Memory B cell (primary cell): ENCODE measurements around the gene STK39.
A peak's percentile ranks its signal among the peaks of the same experiment; 100 is the strongest.

Experiments
- ATAC-seq: fragments of 150-1000 bp; cut with Tn5 transposase; 2 replicates; pipeline ENCODE4 v1.10.0; 2021; ENCODE audit warnings: low read depth, mild to moderate bottlenecking, moderate library complexity
- DNase-seq, 2 donors: peaks; one replicate each; pipeline ENCODE4 v3.0.0; 2022; ENCODE audit warnings: low spot score in 2 of 2
- H3K27ac Mint-ChIP-seq: one replicate; pipeline ENCODE4 v1.8.0; 2022; ENCODE audit warnings: mild to moderate bottlenecking, moderate library complexity, mixed read lengths
- H3K27me3 Mint-ChIP-seq: one replicate; pipeline ENCODE4 v1.8.0; 2022; ENCODE audit warnings: mixed read lengths
- H3K36me3 Mint-ChIP-seq: one replicate; pipeline ENCODE4 v1.8.0; 2022; ENCODE audit warnings: mild to moderate bottlenecking, mixed read lengths
- H3K4me1 Mint-ChIP-seq: one replicate; pipeline ENCODE4 v1.8.0; 2022; ENCODE audit warnings: mixed read lengths
- H3K4me3 Mint-ChIP-seq: one replicate; pipeline ENCODE4 v1.8.0; 2022; ENCODE audit warnings: mild to moderate bottlenecking, moderate library complexity, mixed read lengths
- H3K9me3 Mint-ChIP-seq: one replicate; pipeline ENCODE4 v1.8.0; 2022; ENCODE audit warnings: mixed read lengths

Gene STK39

GRCh38 chr2:168233726-168234406 lies 13.5 kb downstream of the STK39 start:
- no peaks in the 10 kb centered on the region for H3K9me3 Mint-ChIP-seq
- ATAC-seq (no peak), DNase-seq (no peak)
- peaks cover 14% of the 10 kb centered on the region for H3K36me3 Mint-ChIP-seq
- no peak overlapping the region for H3K4me3 Mint-ChIP-seq
- H3K27me3 Mint-ChIP-seq = no peaks in the 10 kb centered on the region
- H3K27ac Mint-ChIP-seq = no peak overlapping the region
- peaks cover 3% of the 10 kb centered on the region for H3K4me1 Mint-ChIP-seq

GRCh38 chr2:168233166-168233565 lies 14.2 kb downstream of the STK39 start:
- H3K27ac Mint-ChIP-seq = no peak overlapping the region
- H3K36me3 Mint-ChIP-seq = peaks cover 14% of the 10 kb centered on the region
- DNase-seq (no peak), ATAC-seq (no peak)
- H3K4me1 Mint-ChIP-seq = peaks cover 3% of the 10 kb centered on the region
- H3K27me3 Mint-ChIP-seq = no peaks in the 10 kb centered on the region
- H3K4me3 Mint-ChIP-seq = no peak overlapping the region
- H3K9me3 Mint-ChIP-seq = no peaks in the 10 kb centered on the region

DNA sequence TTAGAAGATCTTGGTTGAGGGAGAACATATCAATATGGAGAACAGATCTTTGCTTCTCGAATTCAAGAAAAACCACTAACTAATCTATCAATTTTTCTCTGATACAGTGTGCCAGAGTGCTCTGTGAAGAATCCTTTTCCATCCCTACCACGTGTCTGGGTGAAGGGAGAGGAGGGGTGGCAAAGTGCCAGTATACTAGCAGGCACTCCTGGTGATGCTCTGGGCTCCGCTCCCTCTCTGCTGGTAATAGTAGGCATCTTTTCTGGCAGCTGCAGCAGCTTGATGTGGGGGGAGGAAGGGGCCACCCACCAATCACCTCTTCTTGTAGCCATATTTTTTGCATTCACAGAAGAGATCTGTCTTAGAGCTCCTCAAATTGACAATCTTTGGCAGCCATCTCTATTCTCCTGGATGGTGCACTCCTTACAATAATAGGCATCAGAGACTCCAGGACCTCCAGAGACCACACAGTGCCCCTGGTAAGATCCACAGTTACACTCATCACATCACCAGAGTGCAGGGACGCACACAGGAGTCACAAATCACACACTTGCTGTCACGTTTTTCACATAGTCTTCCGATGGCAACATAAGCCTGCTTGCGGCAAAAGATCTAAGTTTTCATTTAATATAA lies 15.7 kb downstream of the STK39 start:
- no peaks in the 10 kb centered on the region for H3K27me3 Mint-ChIP-seq
- peaks cover 13% of the 10 kb centered on the region for H3K36me3 Mint-ChIP-seq
- H3K4me3 Mint-ChIP-seq = no peak overlapping the region
- H3K9me3 Mint-ChIP-seq = no peaks in the 10 kb centered on the region
- H3K4me1 Mint-ChIP-seq = peaks cover 3% of the 10 kb centered on the region
- no peak for ATAC-seq
- DNase-seq = no peak
- no peak overlapping the region for H3K27ac Mint-ChIP-seq

GRCh38 chr2:168230389-168230788 lies 17.0 kb downstream of the STK39 start:
- no peak overlapping the region for H3K27ac Mint-ChIP-seq

GRCh38 chr2:168224346-168224745 lies 23.0 kb downstream of the STK39 start:
- peaks cover 2% of the 10 kb centered on the region for H3K36me3 Mint-ChIP-seq
- H3K27me3 Mint-ChIP-seq = no peaks in the 10 kb centered on the region
- peaks cover 6% of the 10 kb centered on the region for H3K4me1 Mint-ChIP-seq
- no peaks in the 10 kb centered on the region for H3K9me3 Mint-ChIP-seq
- no peak overlapping the region for H3K4me3 Mint-ChIP-seq
- DNase-seq (no peak), ATAC-seq (no peak)
- no peak overlapping the region for H3K27ac Mint-ChIP-seq

More at GRCh38 chr2:168230389-168230788, 17.0 kb downstream of the STK39 start:
- Mint-ChIP-seq H3K4me1 (peaks cover 6% of the 10 kb centered on the region), H3K36me3 (peaks cover 13% of the 10 kb centered on the region), H3K4me3 (no peak overlapping the region), H3K9me3 (no peaks in the 10 kb centered on the region), H3K27me3 (no peaks in the 10 kb centered on the region)
- DNase-seq (no peak), ATAC-seq (no peak)

- Mint-ChIP-seq H3K27ac (no peak overlapping the region), H3K4me3 (no peak overlapping the region), H3K27me3 (no peaks in the 10 kb centered on the region), H3K4me1 (peaks cover 6% of the 10 kb centered on the region), H3K36me3 (peaks cover 2% of the 10 kb centered on the region), H3K9me3 (no peaks in the 10 kb centered on the region)
- ATAC-seq (no peak), DNase-seq (no peak)
Observed at GRCh38 chr2:168222088-168222487, 25.3 kb downstream of the STK39 start.

DNA sequence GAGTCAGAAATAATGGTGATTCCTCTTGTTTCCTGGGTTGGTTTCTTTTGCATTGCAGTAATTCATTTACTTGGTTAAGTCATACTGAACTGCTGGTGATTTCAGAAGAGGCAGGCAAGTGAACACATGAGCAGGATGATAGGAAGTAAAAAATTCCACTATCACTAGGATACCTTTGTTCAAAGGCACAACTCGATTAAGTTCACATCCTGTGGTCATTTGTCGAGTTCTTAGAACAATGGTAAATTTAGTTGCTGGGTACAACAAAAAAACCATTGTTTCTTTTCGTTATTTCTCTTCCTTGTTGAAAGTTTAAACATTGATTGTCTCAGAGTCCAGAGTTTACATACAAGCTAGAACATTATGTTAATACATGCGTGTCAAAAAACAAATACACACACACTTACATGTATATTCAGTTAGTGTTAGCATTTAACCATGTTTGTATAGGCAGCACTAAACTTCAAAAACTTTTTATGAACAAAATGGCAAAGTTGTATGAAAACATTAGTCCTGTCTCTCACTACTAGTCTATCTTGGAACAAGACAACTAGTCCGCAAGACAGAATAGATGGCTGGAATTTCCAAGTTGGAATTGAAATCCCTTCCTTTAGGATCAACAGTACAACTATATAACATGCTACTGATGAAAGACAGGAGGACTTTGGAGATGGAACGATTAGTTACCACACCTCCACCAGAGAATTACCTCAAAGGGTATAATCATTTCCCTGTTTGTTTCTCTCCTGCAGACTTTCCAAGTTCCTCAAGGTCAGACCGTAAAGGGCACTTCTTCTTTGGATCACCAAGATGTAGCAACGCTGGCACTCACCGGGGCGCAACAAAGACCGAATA lies 26.2 kb downstream of the STK39 start:
- Mint-ChIP-seq H3K36me3 (peaks cover 2% of the 10 kb centered on the region), H3K4me3 (no peak overlapping the region), H3K9me3 (no peaks in the 10 kb centered on the region), H3K4me1 (peaks cover 6% of the 10 kb centered on the region), H3K27ac (no peak overlapping the region), H3K27me3 (no peaks in the 10 kb centered on the region)
- DNase-seq (no peak), ATAC-seq (no peak)

- DNase-seq (no peak), ATAC-seq (no peak)
- no peaks in the 10 kb centered on the region for H3K9me3 Mint-ChIP-seq
- no peak overlapping the region for H3K4me3 Mint-ChIP-seq
- H3K27me3 Mint-ChIP-seq = no peaks in the 10 kb centered on the region
- no peak overlapping the region for H3K27ac Mint-ChIP-seq
- H3K4me1 Mint-ChIP-seq = peaks cover 4% of the 10 kb centered on the region
- peaks cover 2% of the 10 kb centered on the region for H3K36me3 Mint-ChIP-seq
Observed at GRCh38 chr2:168217920-168218319, 29.5 kb downstream of the STK39 start.

- ATAC-seq = no peak
- no peaks in the 10 kb centered on the region for H3K9me3 Mint-ChIP-seq
- DNase-seq = no peak
- H3K36me3 Mint-ChIP-seq = peaks cover 2% of the 10 kb centered on the region
- H3K27me3 Mint-ChIP-seq = no peaks in the 10 kb centered on the region
- no peak overlapping the region for H3K27ac Mint-ChIP-seq
- H3K4me1 Mint-ChIP-seq = peaks cover 16% of the 10 kb centered on the region
- H3K4me3 Mint-ChIP-seq = no peak overlapping the region
Observed at GRCh38 chr2:168216351-168217005, 30.9 kb downstream of the STK39 start.

- H3K27me3 Mint-ChIP-seq = no peaks in the 10 kb centered on the region
- H3K9me3 Mint-ChIP-seq = no peaks in the 10 kb centered on the region
- DNase-seq (no peak), ATAC-seq (no peak)
- H3K36me3 Mint-ChIP-seq = peaks cover under 1% of the 10 kb centered on the region
- H3K4me1 Mint-ChIP-seq = peaks cover 20% of the 10 kb centered on the region
- no peak overlapping the region for H3K27ac Mint-ChIP-seq
- no peak overlapping the region for H3K4me3 Mint-ChIP-seq
Observed at GRCh38 chr2:168215813-168216212, 31.6 kb downstream of the STK39 start.

- no peak for DNase-seq
Observed at GRCh38 chr2:168212866-168213265, 34.5 kb downstream of the STK39 start.

DNA sequence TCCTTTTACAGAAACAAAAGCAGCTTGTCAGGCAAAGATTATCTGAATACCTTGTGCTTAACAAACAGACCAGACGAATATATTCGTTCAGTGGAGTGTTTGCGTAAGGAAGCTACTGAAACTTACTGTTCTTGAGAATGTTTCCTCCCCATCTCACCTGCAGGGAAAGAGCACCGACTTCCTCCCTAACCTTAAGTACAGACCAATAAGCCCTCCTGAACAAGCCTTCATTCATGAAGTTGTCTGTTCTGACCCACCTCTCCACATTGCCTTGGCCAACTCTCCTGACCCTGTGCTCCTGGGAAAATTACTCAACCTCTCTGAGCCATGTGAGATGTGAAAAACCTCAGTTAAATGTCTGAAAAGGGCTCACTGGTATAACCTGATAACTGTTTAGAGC lies 35.2 kb downstream of the STK39 start:
- Mint-ChIP-seq H3K27me3 (no peaks in the 10 kb centered on the region), H3K4me1 (peaks cover 39% of the 10 kb centered on the region), H3K36me3 (peaks cover 2% of the 10 kb centered on the region), H3K9me3 (peaks cover 2% of the 10 kb centered on the region), H3K4me3 (no peak overlapping the region), H3K27ac (peak overlapping the region; percentile 10)
- DNase-seq (no peak), ATAC-seq (no peak)

More at GRCh38 chr2:168212866-168213265, 34.5 kb downstream of the STK39 start:
- Mint-ChIP-seq H3K27me3 (no peaks in the 10 kb centered on the region), H3K9me3 (no peaks in the 10 kb centered on the region), H3K4me3 (no peak overlapping the region), H3K27ac (no peak overlapping the region), H3K4me1 (peaks cover 34% of the 10 kb centered on the region), H3K36me3 (no peaks in the 10 kb centered on the region)
- no peak for ATAC-seq

- peaks cover 2% of the 10 kb centered on the region for H3K36me3 Mint-ChIP-seq
- H3K9me3 Mint-ChIP-seq = peaks cover 2% of the 10 kb centered on the region
- peaks cover 43% of the 10 kb centered on the region for H3K4me1 Mint-ChIP-seq
- H3K27ac Mint-ChIP-seq = peak overlapping the region; percentile 10
- no peaks in the 10 kb centered on the region for H3K27me3 Mint-ChIP-seq
- no peak for DNase-seq
- peak overlapping the region; percentile 27 for H3K4me3 Mint-ChIP-seq
- peak; percentile 28 for ATAC-seq
Observed at GRCh38 chr2:168211664-168212163, 35.7 kb downstream of the STK39 start.
